H1 (cell line): ENCODE data around the gene WDR74. TPM values are rescaled to one million over a fixed set of nuclear protein-coding genes. Genes with fewer than 3 reads are reported as not detected.

Source experiments
- BACH1 ChIP-seq: IDR thresholded peaks from 2 replicates; pipeline ENCODE4 v1.6.1; 2012; ENCODE audit warnings: low read length, improper control_type of control experiment
- CTCF ChIP-seq, 3 experiments: IDR thresholded peaks; 1 replicate in 2 of 3; 2 replicates in 1 of 3; pipeline versions ENCODE4 v1.5.1 to v1.6.1; 2011; ENCODE audit warnings: low read length in 3 of 3, mild to moderate bottlenecking in 3 of 3, inconsistent platforms in 2 of 3, low read depth in 1 of 3, moderate library complexity in 1 of 3; ENCODE audit not compliant: insufficient read depth in 1 of 3; ENCODE audit errors: control extremely low read depth in 1 of 3
- HDAC2 ChIP-seq, 2 experiments: fragments of 300-600 bp in 1 of 2; sonication (generic) in 1 of 2; IDR thresholded peaks; 2 replicates each; pipeline ENCODE4 v1.6.1; 2011 to 2012; ENCODE audit warnings: low read depth in 2 of 2, low read length in 2 of 2, mild to moderate bottlenecking in 2 of 2, moderate library complexity in 2 of 2, borderline replicate concordance in 1 of 2, inconsistent platforms in 1 of 2
- KDM5A ChIP-seq: fragments of 200-600 bp; IDR thresholded peaks from 2 replicates; pipeline ENCODE4 v1.7.1; 2012; ENCODE audit warnings: mild to moderate bottlenecking, low read length, inconsistent platforms, mixed read lengths
- NANOG ChIP-seq: IDR thresholded peaks from 2 replicates; pipeline ENCODE4 v1.6.1; 2011; ENCODE audit warnings: low read length, low read depth, mild to moderate bottlenecking, inconsistent platforms; ENCODE audit not compliant: insufficient read depth, poor library complexity, severe bottlenecking
- RBBP5 ChIP-seq: IDR thresholded peaks from 2 replicates; pipeline ENCODE4 v1.7.1; 2012; ENCODE audit warnings: low read depth, mild to moderate bottlenecking, inconsistent platforms, low read length, moderate library complexity, borderline replicate concordance
- RFX5 ChIP-seq: IDR thresholded peaks from 2 replicates; pipeline ENCODE4 v1.6.1; 2011; ENCODE audit warnings: low read depth, low read length, improper control_type of control experiment, borderline replicate concordance
- RNF2 ChIP-seq: fragments of 200-900, 300-1000 bp; sonication (generic); IDR thresholded peaks from 2 replicates; pipeline ENCODE4 v1.7.1; 2016; ENCODE audit warnings: borderline replicate concordance, low read depth, mild to moderate bottlenecking, antibody characterized with exemption, low read length; ENCODE audit not compliant: poor library complexity, severe bottlenecking; ENCODE audit errors: missing control alignments
- RXRA ChIP-seq: IDR thresholded peaks from 2 replicates; pipeline ENCODE4 v1.6.1; 2011; ENCODE audit warnings: low read depth, mild to moderate bottlenecking, low read length, moderate library complexity; ENCODE audit not compliant: insufficient read depth
- SAP30 ChIP-seq: fragments of 300-600 bp; sonication (generic); IDR thresholded peaks from 2 replicates; pipeline ENCODE4 v1.7.1; 2012; ENCODE audit warnings: low read length, moderate library complexity, mild to moderate bottlenecking, inconsistent platforms; ENCODE audit not compliant: insufficient read depth, insufficient replicate concordance
- polyA plus RNA-seq, 7 experiments: library from polyadenylated mRNA; depleted of rRNA in 3 of 7; stranded (reverse) in 5 of 7; unstranded in 2 of 7; fragments of >200 nt in 5 of 7; fragments of 200-250 nt in 2 of 7; gene quantifications; 1 replicate in 5 of 7; 2 replicates in 1 of 7; 4 replicates in 1 of 7; pipeline versions ENCODE4 v1.2.1 to v1.2.3, GENCODE V29; 2011 to 2013; ENCODE audit warnings: missing spikeins in 2 of 7, mixed read lengths in 2 of 7
- total RNA-seq: library from RNA; stranded (reverse); fragmentation: NEBNext Ultra II Directional; extraction: Animal tissue kit (Norgen Biotek cat#: 25700); gene quantifications from 2 replicates; pipeline ENCODE4 v1.2.1, GENCODE V29; 2021

WDR74 gene
- total and polyA plus RNA-seq, 2 of the 8 experiments (the other 6 are each of a cell fraction or from before 2014, with no cell fraction given): 93.6 to 97.0 TPM

GRCh38 chr11:62787005-62787759, 52.2 kb downstream of the WDR74 start, which contains the start of gene TMEM179B (continued):
- TF ChIP-seq RXRA: no peak
- peak in 1 of 2 experiments; percentile 86; a peak in 2 of 4 replicates for TF ChIP-seq HDAC2 (IDR thresholded peaks at IDR 0.05; ENCODE audit: borderline replicate concordance in 1 of 2, low read depth in 2 of 2, low read length in 2 of 2)
- TF ChIP-seq KDM5A: peak; percentile 58
- peak; percentile 49 to 67 (median 64) for TF ChIP-seq CTCF (IDR thresholded peaks at IDR 0.05; ENCODE audit: control extremely low read depth in 1 of 3, insufficient read depth in 1 of 3, low read depth in 1 of 3, low read length in 3 of 3)
- TF ChIP-seq BACH1: no peak; the same call in none of the 2 replicates
- TF ChIP-seq RNF2: no peak
- TF ChIP-seq RBBP5: peak; percentile 79; the same call in 1 of the 2 replicates
- TF ChIP-seq SAP30: no peak
- TF ChIP-seq NANOG: no peak
- TF ChIP-seq RFX5: no peak
